Measurements from ENCODE around the gene DDR2. TPM values are rescaled to one million over a fixed set of nuclear protein-coding genes. Genes with fewer than 3 reads are reported as not detected.

DDR2 gene
- polyA plus RNA-seq, 3 donors: 0.07 TPM; not detected in 2

DNA sequence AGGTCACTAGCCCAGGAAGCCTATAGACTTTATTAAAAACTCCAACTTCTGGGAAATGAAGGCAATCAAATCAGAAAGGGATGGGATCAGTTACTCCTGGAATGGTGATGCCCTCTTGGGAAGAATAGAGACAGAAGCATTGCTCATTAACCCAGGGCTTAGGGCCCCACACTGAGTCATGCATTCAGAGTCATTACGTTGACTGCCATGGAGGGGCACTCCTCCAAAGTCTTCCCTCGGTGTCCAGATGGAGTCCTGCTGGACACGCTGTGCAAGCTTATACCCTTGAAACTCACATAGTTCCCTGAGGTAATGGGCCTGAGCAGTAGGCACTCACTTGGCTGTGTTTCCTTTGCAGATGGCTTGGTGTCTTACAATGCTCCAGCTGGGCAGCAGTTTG, 123.0 kb downstream of the DDR2 start:
- Mint-ChIP-seq H3K4me1 (no peaks in the 10 kb centered on the region), H3K27me3 (ENCODE audit: low read depth in 3 of 3) (peaks cover 0 to 2% (median 0%) of the 10 kb centered on the region in 3 donors), H3K27ac (no peak overlapping the region), H3K36me3 (no peaks in the 10 kb centered on the region), H3K4me3 (no peak overlapping the region), H3K9me3 (peaks cover 0 to 6% (median 2%) of the 10 kb centered on the region in 7 donors)
- Histone ChIP-seq H2AFZ (ENCODE audit: insufficient read depth, low read depth, low read length, poor library complexity, severe bottlenecking) (no peak overlapping the region), H3K4me2 (replicated peaks; ENCODE audit: extremely low read depth, low read length, poor library complexity, severe bottlenecking) (no peak overlapping the region), H3K27me3 (ENCODE audit: control insufficient read depth in 2 of 2, insufficient read depth in 2 of 2, low read length in 2 of 2) (no peaks in the 10 kb centered on the region), H4K20me1 (ENCODE audit: insufficient read depth, low read length) (no peaks in the 10 kb centered on the region), H3K36me3 (replicated peaks in 1 of 2; ENCODE audit: control insufficient read depth in 1 of 2, insufficient read depth in 2 of 2, low read length in 2 of 2) (no peaks in the 10 kb centered on the region), H3K4me3 (replicated peaks in 1 of 3; ENCODE audit: low read depth in 2 of 3, low read length in 3 of 3) (no peak overlapping the region), H3K27ac (ENCODE audit: low read depth in 1 of 2, low read length in 2 of 2) (no peak overlapping the region), H3K9me3 (replicated peaks in 1 of 2; ENCODE audit: control insufficient read depth in 1 of 2, insufficient read depth in 1 of 2, low read length in 2 of 2) (peaks cover 0 to 2% of the 10 kb centered on the region in 2 donors), H3K4me1 (ENCODE audit: control insufficient read depth in 1 of 2, insufficient read depth in 2 of 2, low read length in 2 of 2) (no peaks in the 10 kb centered on the region), H3K9ac (ENCODE audit: insufficient read depth, low read length, poor library complexity, severe bottlenecking) (no peak overlapping the region), H3K79me2 (ENCODE audit: insufficient read depth, low read length) (no peaks in the 10 kb centered on the region)
- TF ChIP-seq, protein P1, sequence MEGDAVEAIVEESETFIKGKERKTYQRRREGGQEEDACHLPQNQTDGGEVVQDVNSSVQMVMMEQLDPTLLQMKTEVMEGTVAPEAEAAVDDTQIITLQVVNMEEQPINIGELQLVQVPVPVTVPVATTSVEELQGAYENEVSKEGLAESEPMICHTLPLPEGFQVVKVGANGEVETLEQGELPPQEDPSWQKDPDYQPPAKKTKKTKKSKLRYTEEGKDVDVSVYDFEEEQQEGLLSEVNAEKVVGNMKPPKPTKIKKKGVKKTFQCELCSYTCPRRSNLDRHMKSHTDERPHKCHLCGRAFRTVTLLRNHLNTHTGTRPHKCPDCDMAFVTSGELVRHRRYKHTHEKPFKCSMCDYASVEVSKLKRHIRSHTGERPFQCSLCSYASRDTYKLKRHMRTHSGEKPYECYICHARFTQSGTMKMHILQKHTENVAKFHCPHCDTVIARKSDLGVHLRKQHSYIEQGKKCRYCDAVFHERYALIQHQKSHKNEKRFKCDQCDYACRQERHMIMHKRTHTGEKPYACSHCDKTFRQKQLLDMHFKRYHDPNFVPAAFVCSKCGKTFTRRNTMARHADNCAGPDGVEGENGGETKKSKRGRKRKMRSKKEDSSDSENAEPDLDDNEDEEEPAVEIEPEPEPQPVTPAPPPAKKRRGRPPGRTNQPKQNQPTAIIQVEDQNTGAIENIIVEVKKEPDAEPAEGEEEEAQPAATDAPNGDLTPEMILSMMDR (IDR thresholded peaks at IDR 0.05): no peak
- intact Hi-C loops (cut with micrococcal nuclease): no loop called here
- no peak for DNase-seq
- WGBS (ENCODE audit: insufficient coverage): 100% methylated on average over 2 of the region's 3 CpGs

DNA sequence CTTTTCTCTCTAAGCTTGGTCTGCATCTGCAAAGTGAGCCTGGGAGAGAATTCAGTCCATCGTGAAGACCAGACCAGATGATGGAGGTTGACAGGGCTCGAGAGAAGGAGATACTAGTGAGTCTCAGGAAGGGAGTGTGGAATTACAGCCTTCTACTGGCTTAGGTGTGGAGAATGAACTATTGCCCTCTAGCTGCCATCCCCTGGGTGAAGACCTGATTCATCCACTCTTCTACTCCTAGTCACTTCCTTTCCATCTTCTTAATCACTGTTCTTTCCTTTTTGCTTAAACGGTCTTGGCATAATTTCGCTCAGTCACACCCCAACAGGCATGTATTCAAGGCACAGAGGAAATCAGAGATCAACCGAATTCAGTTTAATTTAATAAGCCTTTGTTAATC, 124.3 kb downstream of the DDR2 start:
- no peak overlapping the region for H3K27ac ChIP-seq (ENCODE audit: low read depth in 1 of 2, low read length in 2 of 2)
- intact Hi-C loops (cut with micrococcal nuclease): no loop called here
- peaks cover 0 to 2% (median 2%) of the 10 kb centered on the region in 3 donors for H3K27me3 Mint-ChIP-seq (ENCODE audit: low read depth in 3 of 3)
- no peaks in the 10 kb centered on the region for H3K36me3 Mint-ChIP-seq
- no peaks in the 10 kb centered on the region for H3K4me1 Mint-ChIP-seq
- no peak overlapping the region for H3K27ac Mint-ChIP-seq
- H3K27me3 ChIP-seq (ENCODE audit: control insufficient read depth in 2 of 2, insufficient read depth in 2 of 2, low read length in 2 of 2): no peaks in the 10 kb centered on the region
- no peaks in the 10 kb centered on the region for H3K79me2 ChIP-seq (ENCODE audit: insufficient read depth, low read length)
- no peaks in the 10 kb centered on the region for H3K36me3 ChIP-seq (replicated peaks in 1 of 2; ENCODE audit: control insufficient read depth in 1 of 2, insufficient read depth in 2 of 2, low read length in 2 of 2)
- H3K4me3 ChIP-seq (replicated peaks in 1 of 3; ENCODE audit: low read depth in 2 of 3, low read length in 3 of 3): no peak overlapping the region
- H4K20me1 ChIP-seq (ENCODE audit: insufficient read depth, low read length): no peaks in the 10 kb centered on the region
- H2AFZ ChIP-seq (ENCODE audit: insufficient read depth, low read depth, low read length, poor library complexity, severe bottlenecking): no peak overlapping the region
- DNase-seq: no peak
- no peak overlapping the region for H3K9ac ChIP-seq (ENCODE audit: insufficient read depth, low read length, poor library complexity, severe bottlenecking)
- TF ChIP-seq, protein P1 (IDR thresholded peaks at IDR 0.05): no peak
- H3K4me1 ChIP-seq (ENCODE audit: control insufficient read depth in 1 of 2, insufficient read depth in 2 of 2, low read length in 2 of 2): no peaks in the 10 kb centered on the region
- H3K9me3 ChIP-seq (replicated peaks in 1 of 2; ENCODE audit: control insufficient read depth in 1 of 2, insufficient read depth in 1 of 2, low read length in 2 of 2): peaks cover 0 to 2% of the 10 kb centered on the region in 2 donors
- H3K4me2 ChIP-seq (replicated peaks; ENCODE audit: extremely low read depth, low read length, poor library complexity, severe bottlenecking): no peak overlapping the region
- WGBS (ENCODE audit: insufficient coverage): no CpG with 5 or more reads among the region's 5 CpGs
- H3K4me3 Mint-ChIP-seq: no peak overlapping the region
- H3K9me3 Mint-ChIP-seq: peaks cover 0 to 4% (median 2%) of the 10 kb centered on the region in 7 donors

Data from CD14-positive monocyte (primary cell).